Caco-2 (cell line): ENCODE results near the gene ZNF638. TPM values are rescaled to one million over a fixed set of nuclear protein-coding genes. Genes with fewer than 3 reads are reported as not detected.

Experiments used
- BruUV-seq: library from RNA; stranded (reverse); fragments of 400-500 nt; replicated peaks from 2 replicates; lab custom pipeline; 2021; lab: Mats Ljungman, UMichigan
- CTCF ChIA-PET: fragments of 300-600 bp; sonication (Branson Sonifier 250); formaldehyde crosslinking; loops from one replicate; lab custom pipeline; 2022; ENCODE audit warnings: antibody characterized with exemption; lab: Charles Lee
- POLR2A ChIA-PET: fragments of 300-600 bp; sonication (Branson Sonifier 250); formaldehyde crosslinking; loops from one replicate; lab custom pipeline; 2022; ENCODE audit warnings: antibody characterized with exemption; lab: Charles Lee
- DNase-seq, 2 experiments: peaks; one replicate each; pipeline versions ENCODE4 v3.0.0 to v3.0.0-alpha.2; 2020 to 2022
- H3K27me3 ChIP-seq: replicated peaks from 2 replicates; pipeline ENCODE4 v1.6.0; 2011; ENCODE audit warnings: low read length; ENCODE audit not compliant: control insufficient read depth, insufficient read depth
- H3K36me3 ChIP-seq: 2 replicates; pipeline ENCODE4 v1.5.1; 2011; ENCODE audit warnings: low read length; ENCODE audit not compliant: control insufficient read depth, insufficient read depth
- H3K4me1 ChIP-seq: fragments of 250-450 bp; sonication (Bioruptor Pico); 2 replicates; pipeline ENCODE4 v1.5.1; 2020; ENCODE audit warnings: mild to moderate bottlenecking
- H3K4me3 ChIP-seq: 2 replicates; pipeline ENCODE4 v1.5.1; 2011; ENCODE audit warnings: low read depth, mild to moderate bottlenecking, control low read depth, low read length
- H3K9me3 ChIP-seq: fragments of 250-450 bp; sonication (Bioruptor Pico); 2 replicates; pipeline ENCODE4 v1.5.1; 2020; ENCODE audit warnings: mild to moderate bottlenecking, moderate library complexity
- H3K27ac Mint-ChIP-seq: one replicate; pipeline ENCODE4 v1.8.0; 2022; ENCODE audit warnings: mixed read lengths; ENCODE audit not compliant: unreplicated experiment
- H3K27me3 Mint-ChIP-seq: one replicate; pipeline ENCODE4 v1.8.0; 2022; ENCODE audit warnings: mixed read lengths; ENCODE audit not compliant: insufficient read depth, unreplicated experiment
- H3K36me3 Mint-ChIP-seq: one replicate; pipeline ENCODE4 v1.8.0; 2022; ENCODE audit warnings: mild to moderate bottlenecking, mixed read lengths; ENCODE audit not compliant: insufficient read depth, unreplicated experiment
- H3K4me1 Mint-ChIP-seq: one replicate; pipeline ENCODE4 v1.8.0; 2022; ENCODE audit warnings: low read depth, mixed read lengths; ENCODE audit not compliant: unreplicated experiment
- H3K4me3 Mint-ChIP-seq: one replicate; pipeline ENCODE4 v1.8.0; 2022; ENCODE audit warnings: mild to moderate bottlenecking, moderate library complexity, mixed read lengths; ENCODE audit not compliant: unreplicated experiment
- H3K9me3 Mint-ChIP-seq: one replicate; pipeline ENCODE4 v1.8.0; 2022; ENCODE audit warnings: mixed read lengths; ENCODE audit not compliant: unreplicated experiment
- CTCF ChIP-seq, 2 experiments: fragments of 200-600 bp in 1 of 2; IDR thresholded peaks; 1 replicate in 1 of 2; 2 replicates in 1 of 2; pipeline versions ENCODE4 v1.5.1 to v1.8.0; 2011 to 2022; ENCODE audit warnings: antibody characterized with exemption in 1 of 2, control low read depth in 1 of 2, inconsistent platforms in 1 of 2, low read depth in 1 of 2, low read length in 1 of 2, mild to moderate bottlenecking in 1 of 2, moderate library complexity in 1 of 2; ENCODE audit not compliant: insufficient read depth in 1 of 2, severe bottlenecking in 1 of 2, unreplicated experiment in 1 of 2
- intact Hi-C: fragments of 100-400 bp; cut with micrococcal nuclease; formaldehyde crosslinking; loops from one replicate; pipeline ENCODE4 v1.10.0; 2022; ENCODE audit not compliant: unreplicated experiment
- total RNA-seq: library from RNA; stranded (reverse); gene quantifications from 2 replicates; pipeline ENCODE4 v1.2.3, GENCODE V29; 2022

Gene ZNF638
- total RNA-seq, 1 experiment from 2014 or later, result 133 TPM

GRCh38 chr2:71472019-71472418 is 140.4 kb downstream of the ZNF638 start:
- Histone ChIP-seq H3K36me3 (no peaks in the 10 kb centered on the region), H3K4me1 (no peaks in the 10 kb centered on the region), H3K27me3 (no peaks in the 10 kb centered on the region; the same call in 1 of the 2 replicates), H3K4me3 (no peak overlapping the region), H3K9me3 (no peaks in the 10 kb centered on the region)
- intact Hi-C loops, result no loop called here
- H3K27me3 Mint-ChIP-seq, result peaks cover 12% of the 10 kb centered on the region
- no peak for TF ChIP-seq CTCF (IDR thresholded peaks at IDR 0.05; ENCODE audit: insufficient read depth in 1 of 2, low read depth in 1 of 2, low read length in 1 of 2, severe bottlenecking in 1 of 2, unreplicated experiment in 1 of 2)
- no peak overlapping the region for H3K27ac Mint-ChIP-seq
- BruUV-seq, result no TSS peak
- no peak for DNase-seq
- H3K4me1 Mint-ChIP-seq, result peaks cover 5% of the 10 kb centered on the region
- ChIA-PET CTCF (no interaction called here), POLR2A (no interaction called here)
- H3K4me3 Mint-ChIP-seq, result no peak overlapping the region
- peaks cover 10% of the 10 kb centered on the region for H3K9me3 Mint-ChIP-seq
- no peaks in the 10 kb centered on the region for H3K36me3 Mint-ChIP-seq

DNA sequence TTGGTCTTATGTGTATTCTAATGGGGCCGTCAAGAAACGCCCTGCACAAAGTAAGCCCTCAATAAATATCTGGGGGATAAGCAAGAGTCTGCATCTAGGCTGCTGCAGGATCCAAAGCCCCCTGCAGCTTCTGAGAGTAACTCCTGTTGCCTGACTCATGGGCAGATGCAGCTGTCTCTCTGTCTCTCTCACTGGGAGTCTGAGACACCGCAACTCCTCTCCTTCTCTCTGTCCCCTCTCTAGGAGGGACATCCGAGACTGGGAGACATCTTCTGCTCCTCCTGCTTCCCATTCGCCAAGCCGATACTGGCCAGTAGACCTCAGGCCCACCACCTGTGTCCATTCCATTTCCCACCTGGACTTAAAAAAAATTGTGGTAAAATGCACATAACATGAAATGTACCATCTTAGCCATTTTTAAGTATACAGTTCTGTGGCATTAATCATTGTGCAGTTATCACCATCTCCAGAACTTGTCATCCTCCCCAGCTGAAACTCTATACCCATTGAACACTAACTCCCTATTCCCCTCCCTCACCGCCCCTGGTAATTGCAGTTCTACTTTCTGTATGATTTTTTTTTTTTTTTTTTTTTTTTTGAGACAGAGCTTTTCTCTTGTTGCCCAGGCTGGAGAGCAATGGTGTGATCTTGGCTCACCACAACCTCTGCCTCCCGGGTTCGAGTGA is 141.9 kb downstream of the ZNF638 start:
- peaks cover 10% of the 10 kb centered on the region for H3K9me3 Mint-ChIP-seq
- ChIA-PET CTCF (no interaction called here), POLR2A (no interaction called here)
- H3K27ac Mint-ChIP-seq, result no peak overlapping the region
- peaks cover 1% of the 10 kb centered on the region; the same call in 1 of the 2 replicates for H3K4me1 ChIP-seq
- H3K4me1 Mint-ChIP-seq, result peaks cover 1% of the 10 kb centered on the region
- no peak for DNase-seq
- intact Hi-C loops, result no loop called here
- peaks cover 8% of the 10 kb centered on the region for H3K27me3 Mint-ChIP-seq
- no peak overlapping the region for H3K4me3 ChIP-seq
- H3K4me3 Mint-ChIP-seq, result no peak overlapping the region
- no peak for TF ChIP-seq CTCF (IDR thresholded peaks at IDR 0.05; ENCODE audit: insufficient read depth in 1 of 2, low read depth in 1 of 2, low read length in 1 of 2, severe bottlenecking in 1 of 2, unreplicated experiment in 1 of 2)
- H3K36me3 Mint-ChIP-seq, result no peaks in the 10 kb centered on the region
- H3K36me3 ChIP-seq, result no peaks in the 10 kb centered on the region
- no peaks in the 10 kb centered on the region; the same call in 1 of the 2 replicates for H3K27me3 ChIP-seq
- no TSS peak for BruUV-seq
- no peaks in the 10 kb centered on the region for H3K9me3 ChIP-seq

DNA sequence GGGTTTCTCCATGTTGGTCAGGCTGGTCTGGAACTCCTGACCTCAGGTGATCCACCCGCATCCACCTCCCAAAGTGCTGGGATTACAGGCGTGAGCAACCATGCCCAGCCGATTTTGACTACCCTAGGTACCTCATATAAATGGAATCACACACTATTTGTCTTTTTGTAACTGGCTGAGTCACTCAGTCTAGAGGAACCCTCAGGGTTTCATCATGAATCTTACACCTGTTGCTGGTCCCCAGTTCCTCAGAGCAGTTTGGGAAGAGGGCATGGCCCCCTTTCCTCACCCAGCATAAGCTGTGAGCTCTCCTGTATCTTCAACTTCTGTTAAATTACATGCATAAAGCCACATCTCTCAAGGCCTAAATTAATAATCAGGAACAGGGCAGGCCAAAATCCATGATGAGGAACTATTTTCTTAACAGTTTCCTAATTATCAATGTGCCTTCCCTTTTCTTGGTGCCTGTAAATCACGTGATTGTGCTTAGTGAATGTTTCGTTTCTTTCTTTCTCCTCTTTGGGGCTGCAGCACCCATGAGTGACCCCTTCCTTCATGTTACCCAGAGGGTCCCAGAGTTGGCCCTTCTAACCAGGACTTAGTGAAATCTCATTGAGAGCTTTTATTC is 142.6 kb downstream of the ZNF638 start:
- TF ChIP-seq CTCF (IDR thresholded peaks at IDR 0.05; ENCODE audit: insufficient read depth in 1 of 2, low read depth in 1 of 2, low read length in 1 of 2, severe bottlenecking in 1 of 2, unreplicated experiment in 1 of 2), result no peak
- no peak for DNase-seq
- no peaks in the 10 kb centered on the region for H3K36me3 Mint-ChIP-seq
- no peak overlapping the region for H3K4me3 Mint-ChIP-seq
- Histone ChIP-seq H3K27me3 (no peaks in the 10 kb centered on the region), H3K4me3 (no peak overlapping the region), H3K9me3 (no peaks in the 10 kb centered on the region), H3K4me1 (peaks cover 5% of the 10 kb centered on the region; the same call in 1 of the 2 replicates), H3K36me3 (no peaks in the 10 kb centered on the region)
- peaks cover 10% of the 10 kb centered on the region for H3K27me3 Mint-ChIP-seq
- H3K9me3 Mint-ChIP-seq, result peaks cover 10% of the 10 kb centered on the region
- H3K4me1 Mint-ChIP-seq, result peaks cover 9% of the 10 kb centered on the region
- H3K27ac Mint-ChIP-seq, result no peak overlapping the region
- no TSS peak for BruUV-seq
- intact Hi-C loops, result no loop called here
- CTCF ChIA-PET, result no interaction called here
- POLR2A ChIA-PET, result no interaction called here
